Measurements from ENCODE around the gene INPP4B. TPM values are rescaled to one million over a fixed set of nuclear protein-coding genes. Genes with fewer than 3 reads are reported as not detected.

INPP4B gene
- total RNA-seq, 1 experiment from 2014 or later = 41.0 TPM

DNA sequence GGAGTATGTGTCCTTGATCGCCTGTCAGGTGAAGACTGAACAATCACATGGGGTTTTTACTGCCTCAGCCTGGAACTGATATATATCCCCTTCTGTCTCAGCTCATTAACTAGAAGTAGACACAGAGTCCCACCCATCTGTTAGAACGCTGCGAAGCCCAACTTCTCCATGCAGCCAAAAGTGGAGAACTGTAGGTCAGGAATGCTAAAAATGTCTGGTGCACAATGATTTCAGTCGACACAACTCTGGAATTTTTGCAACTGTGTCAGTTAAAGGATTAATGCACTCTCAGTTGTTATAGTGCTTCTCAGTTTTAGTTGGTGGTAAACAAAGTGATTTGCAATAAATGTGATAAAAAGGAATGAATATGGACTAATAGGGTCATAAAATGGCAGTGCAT lies 287.2 kb downstream of the INPP4B start:
- Histone ChIP-seq H2AFZ (ENCODE audit: low read length) (no peak overlapping the region), H3K4me2 (ENCODE audit: low read length) (no peak overlapping the region), H3K9me2 (replicated peaks; ENCODE audit: low read length) (0 out of 2 replicates have a peak, but pooled peaks cover 4% of the 10 kb centered on the region), H3K36me3 (ENCODE audit: low read depth, low read length) (no peaks in the 10 kb centered on the region), H3F3A (ENCODE audit: low read length, unreplicated experiment) (no peaks in the 10 kb centered on the region), H3K27ac (ENCODE audit: low read length) (no peak overlapping the region), H3K9ac (ENCODE audit: low read length) (no peak overlapping the region), H3K4me3 (ENCODE audit: low read length) (no peak overlapping the region), H3K79me2 (ENCODE audit: low read length) (no peaks in the 10 kb centered on the region), H3K9me3 (ENCODE audit: low read length) (no peaks in the 10 kb centered on the region), H3K4me1 (ENCODE audit: insufficient read depth, low read length) (peaks cover 5% of the 10 kb centered on the region), H3K27me3 (ENCODE audit: low read length) (no peaks in the 10 kb centered on the region), H4K20me1 (ENCODE audit: low read length) (no peaks in the 10 kb centered on the region)
- intact Hi-C loops (cut with micrococcal nuclease) = no loop called here
- ChIA-PET POLR2A (ENCODE audit: unreplicated experiment) (no interaction called here), CTCF (interaction anchor here (0.5 kb wide), 1 partner anchor 161 kb away, joined by 4 read pairs; no protein-coding TSS in a partner anchor)
- no peak for TF ChIP-seq EZH2 (IDR thresholded peaks at IDR 0.05; ENCODE audit: low read length, unreplicated experiment)
- no TSS peak for BruUV-seq (replicated peaks)
- DNase-seq (no peak), ATAC-seq (no peak)

- CTCF ChIA-PET = no interaction called here
- no peaks in the 10 kb centered on the region for H3K27me3 ChIP-seq (ENCODE audit: low read length)
- H4K20me1 ChIP-seq (ENCODE audit: low read length) = no peaks in the 10 kb centered on the region
- no peaks in the 10 kb centered on the region for H3K79me2 ChIP-seq (ENCODE audit: low read length)
- POLR2A ChIA-PET (ENCODE audit: unreplicated experiment) = no interaction called here
- intact Hi-C loops (cut with micrococcal nuclease) = no loop called here
- no peaks in the 10 kb centered on the region for H3K9me3 ChIP-seq (ENCODE audit: low read length)
- no peak overlapping the region for H3K9ac ChIP-seq (ENCODE audit: low read length)
- DNase-seq (no peak), ATAC-seq (no peak)
- H3K9me2 ChIP-seq (replicated peaks; ENCODE audit: low read length) = 0 out of 2 replicates have a peak, but pooled peaks cover 4% of the 10 kb centered on the region
- no peaks in the 10 kb centered on the region for H3K36me3 ChIP-seq (ENCODE audit: low read depth, low read length)
- H2AFZ ChIP-seq (ENCODE audit: low read length) = no peak overlapping the region
- no peak overlapping the region for H3K4me3 ChIP-seq (ENCODE audit: low read length)
- no peak overlapping the region for H3K4me2 ChIP-seq (ENCODE audit: low read length)
- no peak for TF ChIP-seq EZH2phosphoT487 (IDR thresholded peaks at IDR 0.05; ENCODE audit: borderline replicate concordance, low read length)
- no peak for TF ChIP-seq EZH2 (IDR thresholded peaks at IDR 0.05; ENCODE audit: low read length, unreplicated experiment)
- TF ChIP-seq, protein P1, sequence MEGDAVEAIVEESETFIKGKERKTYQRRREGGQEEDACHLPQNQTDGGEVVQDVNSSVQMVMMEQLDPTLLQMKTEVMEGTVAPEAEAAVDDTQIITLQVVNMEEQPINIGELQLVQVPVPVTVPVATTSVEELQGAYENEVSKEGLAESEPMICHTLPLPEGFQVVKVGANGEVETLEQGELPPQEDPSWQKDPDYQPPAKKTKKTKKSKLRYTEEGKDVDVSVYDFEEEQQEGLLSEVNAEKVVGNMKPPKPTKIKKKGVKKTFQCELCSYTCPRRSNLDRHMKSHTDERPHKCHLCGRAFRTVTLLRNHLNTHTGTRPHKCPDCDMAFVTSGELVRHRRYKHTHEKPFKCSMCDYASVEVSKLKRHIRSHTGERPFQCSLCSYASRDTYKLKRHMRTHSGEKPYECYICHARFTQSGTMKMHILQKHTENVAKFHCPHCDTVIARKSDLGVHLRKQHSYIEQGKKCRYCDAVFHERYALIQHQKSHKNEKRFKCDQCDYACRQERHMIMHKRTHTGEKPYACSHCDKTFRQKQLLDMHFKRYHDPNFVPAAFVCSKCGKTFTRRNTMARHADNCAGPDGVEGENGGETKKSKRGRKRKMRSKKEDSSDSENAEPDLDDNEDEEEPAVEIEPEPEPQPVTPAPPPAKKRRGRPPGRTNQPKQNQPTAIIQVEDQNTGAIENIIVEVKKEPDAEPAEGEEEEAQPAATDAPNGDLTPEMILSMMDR (conservative IDR thresholded peaks at IDR 0.05; ENCODE audit: low read depth, low read length) = no peak
- H3K27ac ChIP-seq (ENCODE audit: low read length) = no peak overlapping the region
- no TSS peak for BruUV-seq (replicated peaks)
- peaks cover 5% of the 10 kb centered on the region for H3K4me1 ChIP-seq (ENCODE audit: insufficient read depth, low read length)
- H3F3A ChIP-seq (ENCODE audit: low read length, unreplicated experiment) = no peaks in the 10 kb centered on the region
These were observed 288.8 kb downstream of the INPP4B start for GRCh38 chr4:142557239-142557801.

- no peak overlapping the region for H2AFZ ChIP-seq (ENCODE audit: low read length)
- no peaks in the 10 kb centered on the region for H4K20me1 ChIP-seq (ENCODE audit: low read length)
- no peak overlapping the region for H3K9ac ChIP-seq (ENCODE audit: low read length)
- intact Hi-C loops (cut with micrococcal nuclease) = no loop called here
- BruUV-seq (replicated peaks) = no TSS peak
- no peaks in the 10 kb centered on the region for H3K27me3 ChIP-seq (ENCODE audit: low read length)
- H3K9me2 ChIP-seq (replicated peaks; ENCODE audit: low read length) = 0 out of 2 replicates have a peak, but pooled peaks cover 4% of the 10 kb centered on the region
- H3K79me2 ChIP-seq (ENCODE audit: low read length) = no peaks in the 10 kb centered on the region
- no peak overlapping the region for H3K4me2 ChIP-seq (ENCODE audit: low read length)
- H3K9me3 ChIP-seq (ENCODE audit: low read length) = no peaks in the 10 kb centered on the region
- H3F3A ChIP-seq (ENCODE audit: low read length, unreplicated experiment) = no peaks in the 10 kb centered on the region
- ATAC-seq (no peak), DNase-seq (no peak)
- CTCF ChIA-PET = no interaction called here
- no peaks in the 10 kb centered on the region for H3K36me3 ChIP-seq (ENCODE audit: low read depth, low read length)
- TF ChIP-seq EZH2phosphoT487 (IDR thresholded peaks at IDR 0.05; ENCODE audit: borderline replicate concordance, low read length) (no peak), EZH2 (IDR thresholded peaks at IDR 0.05; ENCODE audit: low read length, unreplicated experiment) (no peak)
- TF ChIP-seq, protein P1 (conservative IDR thresholded peaks at IDR 0.05; ENCODE audit: low read depth, low read length) = no peak
- H3K4me3 ChIP-seq (ENCODE audit: low read length) = no peak overlapping the region
- POLR2A ChIA-PET (ENCODE audit: unreplicated experiment) = no interaction called here
- peaks cover 8% of the 10 kb centered on the region for H3K4me1 ChIP-seq (ENCODE audit: insufficient read depth, low read length)
- H3K27ac ChIP-seq (ENCODE audit: low read length) = no peak overlapping the region
These were observed 289.4 kb downstream of the INPP4B start for GRCh38 chr4:142556570-142557238.

Data from PC-3 (cell line).